Fibroblast of villous mesenchyme (primary cell): ENCODE data around the gene TGFBR3. TPM values are rescaled to one million over a fixed set of nuclear protein-coding genes. Genes with fewer than 3 reads are reported as not detected.

ENCODE experiments used
- DNase-seq: peaks from one replicate; pipeline ENCODE4 v3.0.0-alpha.2; 2010; ENCODE audit warnings: low read depth
- H3K4me3 ChIP-seq: 2 replicates; pipeline ENCODE4 v1.5.1; 2011; ENCODE audit warnings: low read depth, mild to moderate bottlenecking, low read length
- total RNA-seq: library from RNA; depleted of rRNA; stranded (reverse); fragments of >200 nt; gene quantifications from 2 replicates; pipeline ENCODE4 v1.2.3, GENCODE V29; 2012
- TF ChIP-seq, protein P1 (sequence below): IDR thresholded peaks from 2 replicates; pipeline ENCODE4 v1.5.1; 2012; ENCODE audit warnings: low read depth, mild to moderate bottlenecking, low read length; ENCODE audit not compliant: insufficient read depth

Gene TGFBR3
- total RNA-seq, 1 donor, result 17.7 TPM

DNA sequence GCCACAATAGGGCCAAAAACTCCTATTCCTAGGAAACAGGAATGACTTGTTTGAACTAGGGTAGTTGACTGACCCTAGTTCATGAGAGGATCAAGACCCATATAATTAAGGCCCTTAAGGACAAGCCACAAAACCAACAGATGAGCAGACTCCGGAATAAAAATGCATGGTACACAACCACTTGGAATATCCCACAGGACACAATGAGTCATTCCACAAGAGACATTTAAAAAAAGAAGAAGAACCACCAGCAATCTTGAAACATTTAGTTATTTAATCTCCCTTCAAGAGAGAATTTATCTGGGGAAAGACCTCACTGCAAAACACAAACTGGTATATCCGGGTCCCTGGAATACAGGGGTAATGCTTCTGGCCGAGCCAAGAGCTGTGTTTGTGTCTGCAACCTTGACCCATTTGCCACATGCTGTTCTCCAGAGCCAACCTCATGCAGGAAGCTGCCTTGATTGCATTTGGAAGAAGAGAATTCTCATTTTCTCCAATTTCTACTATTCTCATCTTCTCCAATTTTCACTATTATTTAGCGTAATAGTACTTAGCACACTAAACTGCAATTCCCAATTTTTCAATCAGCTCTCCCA lies 135.5 kb downstream of the TGFBR3 start:
- H3K4me3 ChIP-seq, result no peak overlapping the region
- no peak for DNase-seq
- TF ChIP-seq, protein P1, sequence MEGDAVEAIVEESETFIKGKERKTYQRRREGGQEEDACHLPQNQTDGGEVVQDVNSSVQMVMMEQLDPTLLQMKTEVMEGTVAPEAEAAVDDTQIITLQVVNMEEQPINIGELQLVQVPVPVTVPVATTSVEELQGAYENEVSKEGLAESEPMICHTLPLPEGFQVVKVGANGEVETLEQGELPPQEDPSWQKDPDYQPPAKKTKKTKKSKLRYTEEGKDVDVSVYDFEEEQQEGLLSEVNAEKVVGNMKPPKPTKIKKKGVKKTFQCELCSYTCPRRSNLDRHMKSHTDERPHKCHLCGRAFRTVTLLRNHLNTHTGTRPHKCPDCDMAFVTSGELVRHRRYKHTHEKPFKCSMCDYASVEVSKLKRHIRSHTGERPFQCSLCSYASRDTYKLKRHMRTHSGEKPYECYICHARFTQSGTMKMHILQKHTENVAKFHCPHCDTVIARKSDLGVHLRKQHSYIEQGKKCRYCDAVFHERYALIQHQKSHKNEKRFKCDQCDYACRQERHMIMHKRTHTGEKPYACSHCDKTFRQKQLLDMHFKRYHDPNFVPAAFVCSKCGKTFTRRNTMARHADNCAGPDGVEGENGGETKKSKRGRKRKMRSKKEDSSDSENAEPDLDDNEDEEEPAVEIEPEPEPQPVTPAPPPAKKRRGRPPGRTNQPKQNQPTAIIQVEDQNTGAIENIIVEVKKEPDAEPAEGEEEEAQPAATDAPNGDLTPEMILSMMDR, result no peak

- no peak overlapping the region for H3K4me3 ChIP-seq
- TF ChIP-seq, protein P1, result no peak
- no peak for DNase-seq
Observed at GRCh38 chr1:91749788-91750231, 136.1 kb downstream of the TGFBR3 start.

GRCh38 chr1:91747666-91748065 lies 138.3 kb downstream of the TGFBR3 start:
- TF ChIP-seq, protein P1, result no peak
- DNase-seq, result no peak

GRCh38 chr1:91746728-91747338 lies 139.1 kb downstream of the TGFBR3 start:
- TF ChIP-seq, protein P1, result no peak
- no peak for DNase-seq
- no peak overlapping the region for H3K4me3 ChIP-seq

More at GRCh38 chr1:91747666-91748065, 138.3 kb downstream of the TGFBR3 start:
- no peak overlapping the region for H3K4me3 ChIP-seq

- TF ChIP-seq, protein P1, result no peak
- no peak for DNase-seq
- no peak overlapping the region for H3K4me3 ChIP-seq
Observed at GRCh38 chr1:91745640-91746373, 140.1 kb downstream of the TGFBR3 start.

DNA sequence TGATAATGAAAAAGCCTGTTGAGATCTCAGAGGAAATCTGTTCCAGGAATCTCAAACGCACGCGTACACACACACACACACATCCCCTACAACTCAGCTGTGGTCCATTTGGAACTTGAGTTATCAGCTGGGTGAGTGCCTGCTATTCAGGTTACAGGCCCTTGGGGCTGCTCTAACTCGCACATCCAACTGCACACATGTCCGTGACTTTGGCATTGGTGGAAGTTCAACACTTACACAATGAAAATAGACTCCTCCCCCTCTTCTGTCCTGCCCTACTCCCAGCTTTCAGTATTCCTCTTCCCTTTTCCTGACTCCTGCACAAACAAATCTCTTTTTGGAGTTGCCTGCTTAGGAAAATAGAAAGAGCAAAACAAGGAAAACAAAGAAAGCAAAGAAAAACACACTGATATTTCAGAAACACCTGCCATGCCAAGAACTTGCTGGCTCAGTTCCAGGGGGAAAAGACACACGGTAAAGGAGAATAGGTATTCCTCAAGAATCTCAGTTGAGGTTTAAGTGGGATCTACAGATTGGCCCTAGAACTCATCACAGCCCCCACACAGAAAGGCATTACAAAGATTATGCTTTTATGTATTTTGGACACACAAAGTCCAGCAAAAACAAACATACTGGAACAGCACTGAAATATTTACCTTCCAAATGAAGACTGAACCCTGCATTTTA lies 140.9 kb downstream of the TGFBR3 start:
- TF ChIP-seq, protein P1, result no peak

More for the DNA sequence above, 140.9 kb downstream of the TGFBR3 start:
- H3K4me3 ChIP-seq, result no peak overlapping the region
- DNase-seq, result no peak
